NCI-H82 treated with DMSO at 0.1 percent for 48 hours (cell line): Measurements from ENCODE around the gene CEP128.

Source experiments
- DNase-seq: peaks from one replicate; lab custom pipeline; 2025; ENCODE audit not compliant: unreplicated experiment; lab: John Stamatoyannopoulos, UW

CEP128 gene

GRCh38 chr14:80692903-80693302 lies 248.6 kb downstream of the CEP128 start:
- DNase-seq, result no peak

GRCh38 chr14:80681651-80682050 lies 259.9 kb downstream of the CEP128 start:
- no peak for DNase-seq

- no peak for DNase-seq
These were observed 262.3 kb downstream of the CEP128 start for GRCh38 chr14:80679273-80679672.

- no peak for DNase-seq
These were observed 263.1 kb downstream of the CEP128 start for GRCh38 chr14:80678436-80678835.

- no peak for DNase-seq
These were observed 272.1 kb downstream of the CEP128 start for GRCh38 chr14:80669426-80669825.

- DNase-seq, result no peak
These were observed 277.0 kb downstream of the CEP128 start for GRCh38 chr14:80664576-80664975.

GRCh38 chr14:80663541-80663940 lies 278.0 kb downstream of the CEP128 start:
- no peak for DNase-seq

GRCh38 chr14:80659783-80660182 lies 281.8 kb downstream of the CEP128 start:
- DNase-seq, result no peak

- DNase-seq, result no peak
These were observed 282.8 kb downstream of the CEP128 start for GRCh38 chr14:80658733-80659132.

- no peak for DNase-seq
These were observed 283.4 kb downstream of the CEP128 start for GRCh38 chr14:80658155-80658554.

- no peak for DNase-seq
These were observed 287.6 kb downstream of the CEP128 start for GRCh38 chr14:80653956-80654355.

- DNase-seq, result no peak
These were observed 295.7 kb downstream of the CEP128 start for GRCh38 chr14:80645667-80646413.

- no peak for DNase-seq
These were observed 296.7 kb downstream of the CEP128 start for GRCh38 chr14:80644826-80645225.

- DNase-seq, result no peak
These were observed 302.7 kb downstream of the CEP128 start for GRCh38 chr14:80638620-80639515.

GRCh38 chr14:80637756-80638619 lies 303.6 kb downstream of the CEP128 start:
- peak; percentile 88 for DNase-seq

GRCh38 chr14:80636071-80636470 lies 305.5 kb downstream of the CEP128 start:
- no peak for DNase-seq

- DNase-seq, result no peak
These were observed 307.3 kb downstream of the CEP128 start for GRCh38 chr14:80634106-80634758.

GRCh38 chr14:80629606-80630005 lies 311.9 kb downstream of the CEP128 start:
- DNase-seq, result no peak

- DNase-seq, result no peak
These were observed 313.0 kb downstream of the CEP128 start for GRCh38 chr14:80628547-80628946.

GRCh38 chr14:80627745-80628144 lies 313.8 kb downstream of the CEP128 start:
- no peak for DNase-seq

- DNase-seq, result no peak
These were observed 317.0 kb downstream of the CEP128 start for GRCh38 chr14:80624581-80624980.
